IMR-90 (cell line): Measurements from ENCODE around the gene PNLIP.

ENCODE experiments used
- CEBPB ChIP-seq: IDR thresholded peaks from 2 replicates; pipeline ENCODE4 v1.6.1; 2012; ENCODE audit warnings: low read depth, low read length, improper control_type of control experiment
- CHD1 ChIP-seq: IDR thresholded peaks from 2 replicates; pipeline ENCODE4 v1.6.1; 2012; ENCODE audit warnings: low read depth, low read length, improper control_type of control experiment
- MAZ ChIP-seq: IDR thresholded peaks from 2 replicates; pipeline ENCODE4 v1.6.1; 2012; ENCODE audit warnings: low read depth, mild to moderate bottlenecking, low read length, improper control_type of control experiment, moderate library complexity, borderline replicate concordance
- POLR2A ChIP-seq: IDR thresholded peaks from 2 replicates; pipeline ENCODE4 v1.6.1; 2012; ENCODE audit warnings: mild to moderate bottlenecking, low read depth, low read length
- RAD21 ChIP-seq: IDR thresholded peaks from 2 replicates; pipeline ENCODE4 v1.6.1; 2012; ENCODE audit warnings: low read length, improper control_type of control experiment
- TF ChIP-seq, protein P1 (sequence below): conservative IDR thresholded peaks from 2 replicates; pipeline ENCODE4 v1.5.1; 2012; ENCODE audit warnings: mild to moderate bottlenecking, low read depth, low read length, improper control_type of control experiment
- TF ChIP-seq, protein P2 (sequence below): fragments of 150-350 bp; IDR thresholded peaks from 2 replicates; pipeline ENCODE4 v1.6.1; 2017; ENCODE audit warnings: mild to moderate bottlenecking, antibody characterized with exemption, low read length, low read depth

DNA sequence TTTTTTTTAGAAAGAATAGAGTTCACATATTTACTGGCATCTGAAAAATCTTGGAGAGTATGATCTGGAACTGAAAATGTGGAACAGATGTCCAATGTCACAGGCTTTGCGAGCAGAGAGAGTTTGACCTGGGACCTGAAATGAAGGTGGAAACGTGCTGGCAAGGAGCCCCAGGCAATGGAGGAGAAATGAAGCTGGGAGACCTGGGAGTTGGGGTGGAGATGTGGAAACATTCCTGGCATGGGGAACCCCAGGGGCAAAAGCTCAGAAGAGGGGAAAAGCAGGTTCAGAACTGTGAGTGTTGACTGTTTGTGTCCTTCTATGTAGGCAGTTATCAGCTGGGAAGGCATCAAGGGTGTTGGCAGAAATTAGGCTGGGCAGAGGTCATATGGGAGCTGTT is 67.7 kb downstream of the PNLIP start:
- TF ChIP-seq, protein P1, sequence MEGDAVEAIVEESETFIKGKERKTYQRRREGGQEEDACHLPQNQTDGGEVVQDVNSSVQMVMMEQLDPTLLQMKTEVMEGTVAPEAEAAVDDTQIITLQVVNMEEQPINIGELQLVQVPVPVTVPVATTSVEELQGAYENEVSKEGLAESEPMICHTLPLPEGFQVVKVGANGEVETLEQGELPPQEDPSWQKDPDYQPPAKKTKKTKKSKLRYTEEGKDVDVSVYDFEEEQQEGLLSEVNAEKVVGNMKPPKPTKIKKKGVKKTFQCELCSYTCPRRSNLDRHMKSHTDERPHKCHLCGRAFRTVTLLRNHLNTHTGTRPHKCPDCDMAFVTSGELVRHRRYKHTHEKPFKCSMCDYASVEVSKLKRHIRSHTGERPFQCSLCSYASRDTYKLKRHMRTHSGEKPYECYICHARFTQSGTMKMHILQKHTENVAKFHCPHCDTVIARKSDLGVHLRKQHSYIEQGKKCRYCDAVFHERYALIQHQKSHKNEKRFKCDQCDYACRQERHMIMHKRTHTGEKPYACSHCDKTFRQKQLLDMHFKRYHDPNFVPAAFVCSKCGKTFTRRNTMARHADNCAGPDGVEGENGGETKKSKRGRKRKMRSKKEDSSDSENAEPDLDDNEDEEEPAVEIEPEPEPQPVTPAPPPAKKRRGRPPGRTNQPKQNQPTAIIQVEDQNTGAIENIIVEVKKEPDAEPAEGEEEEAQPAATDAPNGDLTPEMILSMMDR: no peak
- TF ChIP-seq POLR2A: no peak
- no peak for TF ChIP-seq RAD21
- TF ChIP-seq CHD1: no peak
- no peak for TF ChIP-seq CEBPB
- TF ChIP-seq, protein P2, sequence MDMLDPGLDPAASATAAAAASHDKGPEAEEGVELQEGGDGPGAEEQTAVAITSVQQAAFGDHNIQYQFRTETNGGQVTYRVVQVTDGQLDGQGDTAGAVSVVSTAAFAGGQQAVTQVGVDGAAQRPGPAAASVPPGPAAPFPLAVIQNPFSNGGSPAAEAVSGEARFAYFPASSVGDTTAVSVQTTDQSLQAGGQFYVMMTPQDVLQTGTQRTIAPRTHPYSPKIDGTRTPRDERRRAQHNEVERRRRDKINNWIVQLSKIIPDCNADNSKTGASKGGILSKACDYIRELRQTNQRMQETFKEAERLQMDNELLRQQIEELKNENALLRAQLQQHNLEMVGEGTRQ: no peak
- no peak for TF ChIP-seq MAZ
